ENCODE measurements around the gene TP53I11.

Gene TP53I11

GRCh38 chr11:44997566-44997965, 46.9 kb upstream of the TP53I11 start:
- no peaks in the 10 kb centered on the region for H4K20me1 ChIP-seq (ENCODE audit: insufficient read depth, low read length)
- H3K9me2 ChIP-seq (ENCODE audit: low read depth, low read length): no peaks in the 10 kb centered on the region
- H3K27me3 ChIP-seq (ENCODE audit: insufficient read depth, low read length): no peaks in the 10 kb centered on the region; the same call in 1 of the 2 replicates
- H3K4me2 ChIP-seq (ENCODE audit: low read length): no peak overlapping the region
- H3K36me3 ChIP-seq (ENCODE audit: insufficient read depth, low read length): no peaks in the 10 kb centered on the region
- no peak overlapping the region for H2AFZ ChIP-seq (ENCODE audit: low read length)
- no peaks in the 10 kb centered on the region for H3K79me2 ChIP-seq (ENCODE audit: insufficient read depth, low read length)
- H3F3A ChIP-seq (ENCODE audit: insufficient read depth, low read length): no peaks in the 10 kb centered on the region
- H3K9me3 ChIP-seq (ENCODE audit: low read length): no peaks in the 10 kb centered on the region
- H3K4me3 ChIP-seq (ENCODE audit: low read depth, low read length, poor library complexity, severe bottlenecking): no peak overlapping the region
- TF ChIP-seq EZH2 (IDR thresholded peaks at IDR 0.05; ENCODE audit: borderline replicate concordance, low read length): no peak
- H3K9ac ChIP-seq (ENCODE audit: low read length): no peak overlapping the region
- H3K27ac ChIP-seq (ENCODE audit: low read depth, low read length, poor library complexity, severe bottlenecking): no peak overlapping the region
- no peaks in the 10 kb centered on the region for H3K4me1 ChIP-seq (ENCODE audit: insufficient read depth, low read length, severe bottlenecking)

GRCh38 chr11:44994753-44995152, 44.1 kb upstream of the TP53I11 start:
- no peaks in the 10 kb centered on the region for H3K9me2 ChIP-seq (ENCODE audit: low read depth, low read length)
- peaks cover 5% of the 10 kb centered on the region; the same call in 1 of the 2 replicates for H3K27me3 ChIP-seq (ENCODE audit: insufficient read depth, low read length)
- H3K9me3 ChIP-seq (ENCODE audit: low read length): no peaks in the 10 kb centered on the region
- no peaks in the 10 kb centered on the region for H3K79me2 ChIP-seq (ENCODE audit: insufficient read depth, low read length)
- H2AFZ ChIP-seq (ENCODE audit: low read length): no peak overlapping the region
- H3K4me1 ChIP-seq (ENCODE audit: insufficient read depth, low read length, severe bottlenecking): no peaks in the 10 kb centered on the region
- no peaks in the 10 kb centered on the region for H3F3A ChIP-seq (ENCODE audit: insufficient read depth, low read length)
- no peak for TF ChIP-seq CTCF (IDR thresholded peaks at IDR 0.05; ENCODE audit: low read length)
- no peak for TF ChIP-seq EZH2 (IDR thresholded peaks at IDR 0.05; ENCODE audit: borderline replicate concordance, low read length)
- no peaks in the 10 kb centered on the region for H4K20me1 ChIP-seq (ENCODE audit: insufficient read depth, low read length)
- H3K4me3 ChIP-seq (ENCODE audit: low read depth, low read length, poor library complexity, severe bottlenecking): no peak overlapping the region
- no peak overlapping the region for H3K27ac ChIP-seq (ENCODE audit: low read depth, low read length, poor library complexity, severe bottlenecking)
- H3K9ac ChIP-seq (ENCODE audit: low read length): no peak overlapping the region
- no peaks in the 10 kb centered on the region for H3K36me3 ChIP-seq (ENCODE audit: insufficient read depth, low read length)
- no peak overlapping the region for H3K4me2 ChIP-seq (ENCODE audit: low read length)

DNA sequence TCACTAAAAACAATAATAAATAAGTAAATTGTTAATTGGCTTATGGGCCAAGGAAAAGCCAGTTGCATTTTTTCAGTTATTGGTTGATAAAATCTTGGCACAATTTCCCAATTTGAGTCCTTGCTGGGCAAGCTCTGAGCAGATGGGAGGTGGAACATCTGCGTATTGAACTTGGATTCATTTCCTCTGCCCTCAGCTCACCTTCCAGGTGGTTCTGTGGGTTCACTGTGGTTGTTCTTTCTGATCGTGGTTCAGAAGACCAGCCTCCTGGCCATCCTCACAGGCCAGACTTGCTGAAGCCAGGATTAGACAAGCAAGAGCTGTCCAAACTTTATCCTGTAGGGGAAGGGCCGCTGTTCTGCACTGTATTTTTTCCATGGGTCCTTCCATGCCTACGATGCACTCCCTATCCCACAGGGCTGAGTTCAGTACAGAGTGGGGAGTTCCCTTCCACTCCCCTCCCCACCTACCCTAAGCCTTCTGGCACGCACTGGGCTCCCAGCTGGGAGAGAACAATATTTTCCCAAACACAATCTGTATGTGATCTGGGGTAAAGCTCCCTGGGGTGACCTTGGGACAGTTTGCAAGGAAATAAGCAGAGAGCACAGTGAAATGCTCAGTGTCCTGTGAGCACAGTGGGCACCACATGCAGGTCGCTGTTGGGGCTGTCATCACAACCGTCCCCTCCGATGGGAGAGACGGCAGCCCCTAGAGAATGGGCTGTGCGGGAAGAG, 43.5 kb upstream of the TP53I11 start:
- Histone ChIP-seq H3F3A (ENCODE audit: insufficient read depth, low read length) (no peaks in the 10 kb centered on the region), H3K9ac (ENCODE audit: low read length) (no peak overlapping the region), H2AFZ (ENCODE audit: low read length) (no peak overlapping the region), H3K79me2 (ENCODE audit: insufficient read depth, low read length) (no peaks in the 10 kb centered on the region), H3K4me1 (ENCODE audit: insufficient read depth, low read length, severe bottlenecking) (no peaks in the 10 kb centered on the region), H3K27me3 (ENCODE audit: insufficient read depth, low read length) (peaks cover 5% of the 10 kb centered on the region; the same call in 1 of the 2 replicates), H4K20me1 (ENCODE audit: insufficient read depth, low read length) (no peaks in the 10 kb centered on the region), H3K9me3 (ENCODE audit: low read length) (no peaks in the 10 kb centered on the region), H3K9me2 (ENCODE audit: low read depth, low read length) (no peaks in the 10 kb centered on the region), H3K27ac (ENCODE audit: low read depth, low read length, poor library complexity, severe bottlenecking) (no peak overlapping the region), H3K4me3 (ENCODE audit: low read depth, low read length, poor library complexity, severe bottlenecking) (no peak overlapping the region), H3K4me2 (ENCODE audit: low read length) (no peak overlapping the region), H3K36me3 (ENCODE audit: insufficient read depth, low read length) (no peaks in the 10 kb centered on the region)
- TF ChIP-seq CTCF (IDR thresholded peaks at IDR 0.05; ENCODE audit: low read length) (no peak), EZH2 (IDR thresholded peaks at IDR 0.05; ENCODE audit: borderline replicate concordance, low read length) (no peak)

DNA sequence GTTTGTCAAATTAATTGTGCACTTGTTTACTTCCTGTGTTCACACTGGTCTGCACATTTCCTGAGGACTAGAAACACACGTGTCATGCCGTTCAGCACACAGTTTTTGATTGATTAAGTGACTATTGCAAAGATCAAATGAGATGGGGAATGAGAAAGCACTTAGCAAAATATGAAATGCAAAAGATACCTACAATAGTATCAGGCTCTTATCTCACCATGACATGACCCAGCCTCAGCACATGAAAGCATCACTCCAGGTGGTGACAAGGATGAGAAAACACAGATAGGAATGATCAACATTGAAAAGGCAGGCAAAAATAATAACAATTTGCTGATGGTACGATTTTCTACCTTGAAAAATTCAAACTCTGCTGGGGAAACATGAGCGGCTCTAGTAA, 42.1 kb upstream of the TP53I11 start:
- Histone ChIP-seq H3K4me2 (ENCODE audit: low read length) (no peak overlapping the region), H3K36me3 (ENCODE audit: insufficient read depth, low read length) (no peaks in the 10 kb centered on the region), H3K9ac (ENCODE audit: low read length) (no peak overlapping the region), H3F3A (ENCODE audit: insufficient read depth, low read length) (no peaks in the 10 kb centered on the region), H3K27ac (ENCODE audit: low read depth, low read length, poor library complexity, severe bottlenecking) (no peak overlapping the region), H2AFZ (ENCODE audit: low read length) (no peak overlapping the region), H3K9me2 (ENCODE audit: low read depth, low read length) (no peaks in the 10 kb centered on the region), H3K4me3 (ENCODE audit: low read depth, low read length, poor library complexity, severe bottlenecking) (no peak overlapping the region), H3K4me1 (ENCODE audit: insufficient read depth, low read length, severe bottlenecking) (no peaks in the 10 kb centered on the region), H3K79me2 (ENCODE audit: insufficient read depth, low read length) (no peaks in the 10 kb centered on the region), H3K9me3 (ENCODE audit: low read length) (no peaks in the 10 kb centered on the region), H3K27me3 (ENCODE audit: insufficient read depth, low read length) (peaks cover 5% of the 10 kb centered on the region; the same call in 1 of the 2 replicates), H4K20me1 (ENCODE audit: insufficient read depth, low read length) (no peaks in the 10 kb centered on the region)
- no peak for TF ChIP-seq CTCF (IDR thresholded peaks at IDR 0.05; ENCODE audit: low read length)
- no peak for TF ChIP-seq EZH2 (IDR thresholded peaks at IDR 0.05; ENCODE audit: borderline replicate concordance, low read length)

All from OCI-LY1 (cell line).